ENCODE data around the gene APLN.

GRCh38 chrX:129632443-129632842 lies 22.3 kb downstream of the APLN start:
- TF ChIP-seq EP300 (conservative IDR thresholded peaks at IDR 0.05; ENCODE audit: poor library complexity, severe bottlenecking) (no peak), POLR2AphosphoS5 (IDR thresholded peaks at IDR 0.05) (no peak), TAF1 (IDR thresholded peaks at IDR 0.05; ENCODE audit: low read depth) (no peak), CTCF (IDR thresholded peaks at IDR 0.05; ENCODE audit: poor library complexity, severe bottlenecking) (no peak), REST (IDR thresholded peaks at IDR 0.05; ENCODE audit: borderline replicate concordance) (no peak), RAD21 (conservative IDR thresholded peaks at IDR 0.05) (no peak), EZH2 (IDR thresholded peaks at IDR 0.05; ENCODE audit: borderline replicate concordance, insufficient read depth, low read length, poor library complexity, severe bottlenecking) (no peak), MXI1 (conservative IDR thresholded peaks at IDR 0.05; ENCODE audit: poor library complexity, severe bottlenecking) (no peak), SMC3 (conservative IDR thresholded peaks at IDR 0.05; ENCODE audit: poor library complexity) (no peak)

Data from neural cell (in vitro differentiated cells).